Mesothelial cell of epicardium (in vitro differentiated cells): Measurements from ENCODE around the gene CROCC2. TPM values are rescaled to one million over a fixed set of nuclear protein-coding genes. Genes with fewer than 3 reads are reported as not detected.
A peak's percentile ranks its signal among the peaks of the same experiment; 100 is the strongest.

Experiments
- DNase-seq, 2 experiments: peaks; one replicate each; pipeline ENCODE4 v3.0.0; 2021; ENCODE audit warnings: low spot score in 2 of 2; ENCODE audit not compliant: unreplicated experiment in 2 of 2
- H3K27ac Mint-ChIP-seq: 2 replicates; pipeline ENCODE4 v1.8.0; 2021; ENCODE audit warnings: mixed read lengths
- H3K27me3 Mint-ChIP-seq: 2 replicates; pipeline ENCODE4 v1.8.0; 2021; ENCODE audit warnings: low read depth, mixed read lengths
- H3K36me3 Mint-ChIP-seq: 2 replicates; pipeline ENCODE4 v1.8.0; 2021; ENCODE audit warnings: mixed read lengths
- H3K4me1 Mint-ChIP-seq: 2 replicates; pipeline ENCODE4 v1.8.0; 2021; ENCODE audit warnings: mixed read lengths
- H3K4me3 Mint-ChIP-seq: 2 replicates; pipeline ENCODE4 v1.8.0; 2021; ENCODE audit warnings: mild to moderate bottlenecking, moderate library complexity, mixed read lengths
- H3K9me3 Mint-ChIP-seq: 2 replicates; pipeline ENCODE4 v1.8.0; 2021; ENCODE audit warnings: mixed read lengths
- CTCF ChIP-seq: fragments of 200-600 bp; sonication (generic); IDR thresholded peaks from one replicate; pipeline ENCODE4 v1.5.0; 2021; ENCODE audit warnings: antibody characterized with exemption; ENCODE audit not compliant: unreplicated experiment
- total RNA-seq: library from RNA; stranded (reverse); gene quantifications from 3 replicates; pipeline ENCODE4 v1.2.1, GENCODE V29; 2021

The CROCC2 gene
- total RNA-seq, 1 donor from 2014 or later, result 0.16 TPM

GRCh38 chr2:240960309-240960970 lies 54.3 kb downstream of the CROCC2 start:
- DNase-seq, result peak; percentile 20 to 50
- no peak overlapping the region for H3K4me3 Mint-ChIP-seq
- peaks cover 3% of the 10 kb centered on the region for H3K4me1 Mint-ChIP-seq
- TF ChIP-seq CTCF, result no peak
- H3K9me3 Mint-ChIP-seq, result no peaks in the 10 kb centered on the region
- no peaks in the 10 kb centered on the region for H3K36me3 Mint-ChIP-seq
- peaks cover 3% of the 10 kb centered on the region for H3K27me3 Mint-ChIP-seq
- peak overlapping the region; percentile 73 for H3K27ac Mint-ChIP-seq

- peak in 1 of 2 experiments; percentile 39 for DNase-seq
- no peak overlapping the region for H3K4me3 Mint-ChIP-seq
Measured at GRCh38 chr2:240960971-240961876, 55.1 kb downstream of the CROCC2 start.

GRCh38 chr2:240961910-240962299 lies 55.8 kb downstream of the CROCC2 start:
- TF ChIP-seq CTCF, result no peak
- no peaks in the 10 kb centered on the region for H3K27me3 Mint-ChIP-seq
- H3K27ac Mint-ChIP-seq, result no peak overlapping the region
- H3K9me3 Mint-ChIP-seq, result no peaks in the 10 kb centered on the region
- no peak overlapping the region for H3K4me3 Mint-ChIP-seq
- no peaks in the 10 kb centered on the region for H3K36me3 Mint-ChIP-seq
- H3K4me1 Mint-ChIP-seq, result peaks cover 3% of the 10 kb centered on the region
- DNase-seq, result no peak

More at GRCh38 chr2:240960971-240961876, 55.1 kb downstream of the CROCC2 start:
- H3K27me3 Mint-ChIP-seq, result peaks cover 2% of the 10 kb centered on the region
- H3K9me3 Mint-ChIP-seq, result no peaks in the 10 kb centered on the region
- no peak overlapping the region for H3K27ac Mint-ChIP-seq
- peaks cover 3% of the 10 kb centered on the region for H3K4me1 Mint-ChIP-seq
- no peaks in the 10 kb centered on the region for H3K36me3 Mint-ChIP-seq
- no peak for TF ChIP-seq CTCF

GRCh38 chr2:240962300-240963064 lies 56.3 kb downstream of the CROCC2 start:
- Mint-ChIP-seq H3K36me3 (no peaks in the 10 kb centered on the region), H3K4me1 (peaks cover 3% of the 10 kb centered on the region), H3K9me3 (no peaks in the 10 kb centered on the region), H3K4me3 (no peak overlapping the region), H3K27me3 (no peaks in the 10 kb centered on the region), H3K27ac (peak overlapping the region; percentile 83)
- no peak for TF ChIP-seq CTCF
- peak in 1 of 2 experiments; percentile 39 for DNase-seq

- no peak overlapping the region for H3K27ac Mint-ChIP-seq
Measured at GRCh38 chr2:240963065-240963867, 57.1 kb downstream of the CROCC2 start.

More at GRCh38 chr2:240963065-240963867, 57.1 kb downstream of the CROCC2 start:
- Mint-ChIP-seq H3K9me3 (no peaks in the 10 kb centered on the region), H3K27me3 (no peaks in the 10 kb centered on the region), H3K36me3 (no peaks in the 10 kb centered on the region), H3K4me1 (no peaks in the 10 kb centered on the region), H3K4me3 (no peak overlapping the region)
- TF ChIP-seq CTCF, result no peak
- DNase-seq, result peak in 1 of 2 experiments; percentile 36
